G401 (cell line): ENCODE data around the gene CCDC34. TPM values are rescaled to one million over a fixed set of nuclear protein-coding genes. Genes with fewer than 3 reads are reported as not detected.

Source experiments
- DNase-seq: peaks from one replicate; pipeline ENCODE4 v3.0.0-alpha.2; 2015; ENCODE audit warnings: low spot score
- in situ Hi-C: cut with HindIII; loops from 2 replicates; pipeline ENCODE4 v1.10.0; 2016; ENCODE audit warnings: low sequenced_read_pairs, mixed read lengths
- total RNA-seq: library from RNA; depleted of rRNA; stranded (reverse); fragments of >200 nt; shearing (Covaris generic); gene quantifications from 2 replicates; pipeline ENCODE4 v1.2.3, GENCODE V29; 2014

The CCDC34 gene
- total RNA-seq, 1 experiment from 2014 or later, result 8.2 TPM

- no peak for DNase-seq
- in situ Hi-C loops, result no loop called here
Observed at GRCh38 chr11:27395556-27396258, 32.7 kb upstream of the CCDC34 start.

DNA sequence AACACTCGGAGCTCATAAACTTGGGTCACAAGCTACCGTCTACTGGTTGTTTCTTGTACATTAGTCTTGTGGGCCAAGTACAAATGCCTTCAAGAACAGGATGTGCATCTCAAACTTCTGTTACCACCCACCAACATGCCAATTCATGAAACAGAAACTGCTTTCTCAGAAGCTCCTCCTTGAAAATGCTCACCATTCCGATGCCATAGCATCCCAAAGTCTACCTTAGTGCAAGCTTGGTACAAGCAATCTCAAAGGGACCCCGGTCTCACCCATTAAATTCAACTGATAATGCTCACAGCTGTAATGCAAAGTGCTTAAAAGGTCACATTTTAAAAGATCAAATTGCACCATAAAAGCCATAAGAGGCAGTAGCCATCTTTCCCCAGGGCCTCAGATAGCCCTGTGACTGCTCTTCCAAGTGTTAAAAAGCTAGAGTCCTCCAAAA is 31.8 kb upstream of the CCDC34 start:
- no peak for DNase-seq
- in situ Hi-C loops, result no loop called here

DNA sequence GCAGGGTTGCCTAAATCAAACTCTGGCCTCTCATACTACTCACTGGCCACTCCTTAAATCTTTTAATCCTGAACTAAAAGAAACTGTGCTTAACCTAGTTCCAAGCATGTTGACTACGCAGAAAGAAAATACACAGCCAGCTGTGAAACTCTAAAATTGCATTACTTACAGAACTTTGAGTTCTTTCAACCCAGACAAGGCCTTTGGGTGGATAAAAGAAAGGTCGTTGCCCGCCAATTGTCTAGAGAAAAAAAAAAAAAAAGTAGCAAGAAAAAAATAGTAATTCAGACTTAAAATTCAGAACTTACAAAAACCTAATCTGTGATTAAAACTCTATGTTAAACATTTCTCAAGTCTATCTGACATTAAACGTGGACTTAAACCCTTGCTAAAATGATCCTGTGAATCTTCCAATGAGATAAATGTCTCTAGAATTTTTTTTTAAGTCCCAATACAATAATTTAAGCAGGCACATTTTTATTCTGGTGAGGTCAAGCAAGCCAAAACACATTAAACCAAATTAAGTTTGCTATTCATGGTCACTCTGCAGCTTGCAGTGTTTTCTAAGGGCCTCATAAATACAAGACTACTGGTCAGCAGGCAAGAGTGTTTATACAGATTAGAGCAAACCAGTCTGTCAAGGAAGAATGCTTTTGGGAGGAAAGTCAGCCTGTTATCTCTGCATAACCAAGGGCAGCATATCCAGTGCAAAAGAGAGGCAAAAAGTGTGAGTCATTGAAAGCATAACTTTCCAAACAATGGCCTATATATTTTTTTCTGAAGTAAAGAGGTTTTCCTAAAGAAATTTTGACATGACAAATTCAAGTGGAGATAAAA is 29.5 kb upstream of the CCDC34 start:
- no peak for DNase-seq
- in situ Hi-C loops, result no loop called here

DNA sequence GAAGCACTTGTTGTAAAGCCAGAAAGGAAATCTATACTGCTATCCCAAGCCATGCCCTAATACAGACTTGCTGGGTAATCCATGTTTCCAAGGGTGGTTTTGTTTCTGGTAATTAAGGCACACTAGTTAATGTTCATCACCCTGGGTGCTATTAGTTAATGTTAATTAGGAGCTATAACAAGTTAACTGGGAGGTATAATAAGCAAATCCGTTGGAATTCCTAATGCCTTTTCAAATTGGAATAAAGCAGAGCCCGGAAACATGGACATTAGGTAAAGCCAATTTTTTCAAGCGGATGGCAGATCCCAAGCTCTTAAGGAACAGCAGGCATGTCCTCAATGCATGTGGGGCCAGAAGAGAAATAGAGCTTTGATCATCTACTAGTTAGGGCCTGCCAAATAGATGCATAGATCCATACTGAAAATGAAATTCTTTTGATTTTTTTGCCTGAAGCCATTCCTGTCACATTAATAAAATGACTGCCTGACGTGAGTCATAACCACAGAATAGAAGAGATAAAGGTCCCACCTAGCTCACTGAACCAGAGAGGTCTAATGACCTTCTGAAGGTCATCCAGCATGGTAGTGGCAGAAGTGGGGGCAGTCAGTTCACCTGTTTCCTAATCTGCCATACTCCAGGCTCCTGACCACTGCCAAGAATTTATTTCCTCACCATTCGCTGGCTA is 28.5 kb upstream of the CCDC34 start:
- no peak for DNase-seq
- in situ Hi-C loops, result no loop called here

GRCh38 chr11:27390318-27391295 is 27.6 kb upstream of the CCDC34 start:
- DNase-seq, result no peak
- in situ Hi-C loops, result no loop called here

DNA sequence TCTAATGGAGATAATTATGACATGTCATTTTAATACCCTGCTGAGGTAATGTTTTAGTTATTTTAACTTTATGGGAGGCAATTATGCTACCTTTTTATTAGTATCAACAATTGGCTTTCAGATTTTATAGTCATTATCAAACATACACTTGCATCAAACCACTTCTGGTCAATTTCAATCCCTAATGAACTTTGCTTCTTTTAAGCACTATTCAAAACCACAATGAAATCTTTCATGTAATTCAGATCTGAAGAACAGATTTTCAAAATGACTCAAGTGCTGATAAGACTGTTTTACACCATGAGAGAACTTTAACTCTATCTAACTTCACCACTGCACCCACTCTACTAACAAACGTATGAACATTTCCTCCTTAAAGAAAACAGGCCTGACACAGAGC is 25.9 kb upstream of the CCDC34 start:
- in situ Hi-C loops, result no loop called here
- DNase-seq, result no peak

DNA sequence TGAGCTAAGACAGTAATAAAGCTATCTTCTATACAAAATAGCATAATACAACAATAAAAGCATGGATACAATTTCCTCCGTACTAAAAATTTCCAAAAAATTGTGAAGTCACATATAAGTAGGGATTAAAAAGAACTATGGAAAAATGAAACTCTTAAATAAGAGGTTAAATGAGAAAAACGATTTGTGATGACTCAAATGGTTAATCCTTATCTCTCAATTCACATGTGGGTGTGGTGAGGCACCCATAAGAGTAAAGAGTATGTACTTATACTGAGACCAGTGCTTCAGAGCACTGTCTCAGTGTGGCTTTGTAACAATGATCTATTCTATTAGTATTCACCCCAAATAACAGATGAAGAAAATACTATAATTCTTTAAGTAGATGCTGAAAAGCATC is 25.0 kb upstream of the CCDC34 start:
- DNase-seq, result no peak
- in situ Hi-C loops, result no loop called here

GRCh38 chr11:27387362-27387761 is 24.3 kb upstream of the CCDC34 start:
- in situ Hi-C loops, result no loop called here
- DNase-seq, result no peak

DNA sequence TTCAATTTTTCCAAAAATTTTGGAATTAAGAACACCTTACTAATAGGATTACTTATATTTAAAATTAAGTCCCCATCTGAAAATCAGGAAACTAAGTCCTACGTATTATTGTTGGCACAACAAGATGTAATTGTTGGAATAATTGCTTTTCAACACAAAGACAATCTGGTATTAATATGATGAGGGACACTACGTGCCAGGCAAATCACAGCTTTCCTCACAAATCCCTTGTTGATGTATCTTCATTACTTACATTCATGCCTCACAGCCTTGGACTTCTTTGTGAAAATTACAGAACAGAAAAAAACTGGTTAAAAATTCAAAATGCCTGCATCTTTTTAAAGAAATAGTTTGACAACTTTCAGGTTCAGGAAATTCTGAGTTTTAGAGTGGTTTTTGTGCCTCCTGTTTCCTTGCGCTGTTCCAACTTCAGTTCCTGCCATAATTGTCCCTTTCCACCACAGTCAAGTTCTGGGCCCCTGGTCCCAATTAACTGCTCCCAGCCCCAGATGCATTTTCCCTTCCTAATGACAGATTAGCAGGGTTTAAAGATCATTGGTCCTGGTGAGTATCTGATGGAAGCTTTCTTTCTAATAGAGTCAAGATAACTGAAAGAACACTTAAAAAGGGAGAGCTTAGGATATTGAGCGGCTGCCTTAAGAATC is 23.3 kb upstream of the CCDC34 start:
- in situ Hi-C loops, result no loop called here
- DNase-seq, result no peak

DNA sequence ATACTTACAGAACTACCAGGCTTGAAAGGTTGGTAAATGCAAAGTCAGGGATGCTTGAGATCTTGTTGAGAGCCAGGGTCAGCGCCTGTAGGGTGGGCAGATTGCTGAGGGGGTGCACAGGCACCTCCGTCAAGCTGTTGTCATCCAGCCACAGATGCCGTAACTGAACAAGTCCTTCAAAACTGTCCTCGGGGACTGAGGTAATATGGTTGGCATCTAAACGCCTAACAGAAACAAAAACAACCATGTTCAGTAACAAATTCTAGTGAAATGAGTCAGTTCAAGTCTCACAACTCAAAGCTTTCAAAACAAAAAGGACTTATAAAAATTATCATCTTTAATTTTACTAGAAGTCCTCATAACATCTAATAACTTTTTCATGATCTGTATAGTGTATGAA is 22.2 kb upstream of the CCDC34 start:
- DNase-seq, result no peak
- in situ Hi-C loops, result no loop called here

DNA sequence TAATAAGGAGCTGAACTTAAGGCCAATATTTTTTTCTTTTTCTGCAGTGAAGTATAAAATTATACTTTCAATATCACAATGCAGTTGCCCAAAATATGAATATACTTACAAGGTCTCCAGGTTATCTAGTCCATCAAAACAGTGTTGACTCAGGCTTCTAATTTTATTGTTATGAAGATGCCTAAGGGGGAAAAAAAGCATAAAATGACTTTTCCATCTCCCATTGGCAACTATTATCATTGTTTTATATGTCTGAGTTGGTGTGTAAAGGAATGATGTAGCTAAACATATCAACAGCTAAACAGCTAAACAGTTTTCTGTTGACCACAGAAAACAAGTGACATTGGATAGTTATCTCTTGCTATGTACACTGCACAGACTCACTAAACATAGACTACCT is 21.2 kb upstream of the CCDC34 start:
- in situ Hi-C loops, result no loop called here
- DNase-seq, result no peak

- in situ Hi-C loops, result no loop called here
- no peak for DNase-seq
Observed at GRCh38 chr11:27383645-27384044, 20.6 kb upstream of the CCDC34 start.

- in situ Hi-C loops, result no loop called here
- no peak for DNase-seq
Observed at GRCh38 chr11:27381238-27381666, 18.2 kb upstream of the CCDC34 start.

DNA sequence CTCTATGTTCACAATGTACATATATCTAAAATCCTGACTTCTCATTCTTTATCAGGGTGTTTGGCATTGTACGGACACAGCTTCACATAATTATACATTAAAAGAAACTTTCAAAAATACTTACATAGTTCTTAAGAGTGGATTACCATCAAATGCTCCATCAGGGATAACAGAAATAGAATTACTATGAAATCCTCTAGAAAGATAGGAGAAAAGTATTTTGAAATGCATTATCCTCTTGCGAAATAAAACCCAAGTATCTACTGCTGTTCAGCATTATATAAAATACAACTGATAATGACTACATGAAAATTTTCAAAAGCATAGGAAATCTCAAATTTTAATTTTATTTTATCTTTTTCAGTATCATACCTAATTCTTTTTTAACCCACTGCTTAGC is 17.8 kb upstream of the CCDC34 start:
- in situ Hi-C loops, result no loop called here
- no peak for DNase-seq

- no peak for DNase-seq
- in situ Hi-C loops, result no loop called here
Observed at GRCh38 chr11:27379449-27379848, 16.4 kb upstream of the CCDC34 start.

DNA sequence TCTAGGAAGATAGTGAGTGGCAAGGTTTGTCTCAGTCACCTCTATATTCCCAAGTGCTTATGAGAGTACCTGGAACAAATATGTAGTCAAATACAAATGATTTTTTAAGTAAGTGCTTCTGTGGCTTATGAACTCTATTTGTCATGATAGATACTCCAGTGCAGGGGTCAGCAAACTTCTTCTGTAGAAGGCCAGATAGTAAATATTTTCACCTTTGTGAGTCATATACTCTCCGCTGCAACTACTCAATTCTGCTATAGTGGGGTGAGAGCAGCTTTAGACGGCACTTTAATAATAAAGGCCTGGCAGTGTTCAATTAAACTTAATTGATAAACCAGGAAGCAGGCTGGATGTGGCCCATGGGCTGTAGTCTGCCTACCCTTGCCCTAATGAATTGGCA is 12.4 kb upstream of the CCDC34 start:
- no peak for DNase-seq
- in situ Hi-C loops, result no loop called here

GRCh38 chr11:27373856-27374602 is 11.0 kb upstream of the CCDC34 start:
- no peak for DNase-seq
- in situ Hi-C loops, result no loop called here

GRCh38 chr11:27373392-27373791 is 10.4 kb upstream of the CCDC34 start:
- no peak for DNase-seq
- in situ Hi-C loops, result no loop called here
